NB4 (cell line): Measurements from ENCODE around the gene NPIPA7.
"Not testable (repeated sequence)": the region's sequence is repeated elsewhere in the genome, so short reads cannot be mapped to it uniquely, and the experiment has no call there.

Experiments
- POLR2A ChIP-seq: IDR thresholded peaks from 2 replicates; pipeline ENCODE4 v1.6.1; 2011; ENCODE audit warnings: mild to moderate bottlenecking; ENCODE audit not compliant: insufficient read length; ENCODE audit errors: extremely low read depth
- TF ChIP-seq, protein P1 (sequence below): IDR thresholded peaks from one replicate; pipeline ENCODE4 v1.5.1; 2012; ENCODE audit warnings: low read depth, low read length
- TF ChIP-seq, protein P2 (sequence below): IDR thresholded peaks from 2 replicates; pipeline ENCODE4 v1.6.1; 2011; ENCODE audit warnings: low read depth, low read length

DNA sequence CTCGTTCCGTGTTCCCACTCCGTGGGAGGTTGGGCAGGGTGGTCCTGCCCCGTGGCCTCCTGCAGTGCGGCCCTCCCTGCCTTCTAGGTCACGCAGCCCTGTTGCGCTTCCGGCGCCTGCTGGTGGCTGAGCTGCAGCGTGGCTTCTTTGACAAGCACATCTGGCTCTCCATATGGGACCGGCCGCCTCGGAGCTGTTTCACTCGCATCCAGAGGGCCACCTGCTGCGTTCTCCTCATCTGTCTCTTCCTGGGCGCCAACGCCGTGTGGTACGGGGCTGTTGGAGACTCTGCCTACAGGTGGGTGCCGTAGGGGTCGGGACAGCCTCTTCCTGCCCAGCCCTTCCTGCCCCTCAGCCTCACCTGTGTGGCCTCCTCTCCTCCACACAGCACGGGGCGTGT is 47.5 kb upstream of the NPIPA7 start:
- TF ChIP-seq, protein P1, sequence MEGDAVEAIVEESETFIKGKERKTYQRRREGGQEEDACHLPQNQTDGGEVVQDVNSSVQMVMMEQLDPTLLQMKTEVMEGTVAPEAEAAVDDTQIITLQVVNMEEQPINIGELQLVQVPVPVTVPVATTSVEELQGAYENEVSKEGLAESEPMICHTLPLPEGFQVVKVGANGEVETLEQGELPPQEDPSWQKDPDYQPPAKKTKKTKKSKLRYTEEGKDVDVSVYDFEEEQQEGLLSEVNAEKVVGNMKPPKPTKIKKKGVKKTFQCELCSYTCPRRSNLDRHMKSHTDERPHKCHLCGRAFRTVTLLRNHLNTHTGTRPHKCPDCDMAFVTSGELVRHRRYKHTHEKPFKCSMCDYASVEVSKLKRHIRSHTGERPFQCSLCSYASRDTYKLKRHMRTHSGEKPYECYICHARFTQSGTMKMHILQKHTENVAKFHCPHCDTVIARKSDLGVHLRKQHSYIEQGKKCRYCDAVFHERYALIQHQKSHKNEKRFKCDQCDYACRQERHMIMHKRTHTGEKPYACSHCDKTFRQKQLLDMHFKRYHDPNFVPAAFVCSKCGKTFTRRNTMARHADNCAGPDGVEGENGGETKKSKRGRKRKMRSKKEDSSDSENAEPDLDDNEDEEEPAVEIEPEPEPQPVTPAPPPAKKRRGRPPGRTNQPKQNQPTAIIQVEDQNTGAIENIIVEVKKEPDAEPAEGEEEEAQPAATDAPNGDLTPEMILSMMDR = not testable (repeated sequence)
- TF ChIP-seq POLR2A = not testable (repeated sequence)
- TF ChIP-seq, protein P2, sequence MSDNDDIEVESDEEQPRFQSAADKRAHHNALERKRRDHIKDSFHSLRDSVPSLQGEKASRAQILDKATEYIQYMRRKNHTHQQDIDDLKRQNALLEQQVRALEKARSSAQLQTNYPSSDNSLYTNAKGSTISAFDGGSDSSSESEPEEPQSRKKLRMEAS = not testable (repeated sequence)
